ENCODE results near the gene KCNN3. TPM values are rescaled to one million over a fixed set of nuclear protein-coding genes. Genes with fewer than 3 reads are reported as not detected.

Gene KCNN3
- total and polyA plus RNA-seq, 4 donors = 0.47 to 4.9 (median 1.9) TPM

GRCh38 chr1:154838988-154839387, 31.1 kb downstream of the KCNN3 start:
- H3K27ac ChIP-seq (ENCODE audit: low read depth in 1 of 2, low read length in 1 of 2) = no peak overlapping the region
- ATAC-seq (ENCODE audit: insufficient read depth, low FRiP score) (no peak), DNase-seq (no peak)
- H3K4me3 ChIP-seq = no peak overlapping the region
- H3K4me1 ChIP-seq (ENCODE audit: control insufficient read depth in 5 of 5, insufficient read depth in 5 of 5, low read length in 5 of 5) = peaks cover 0 to 35% (median 17%) of the 10 kb centered on the region in 5 donors
- no peaks in the 10 kb centered on the region for H3K9me3 ChIP-seq (ENCODE audit: control insufficient read depth in 4 of 4, insufficient read depth in 3 of 4, low read length in 3 of 4)
- no peak overlapping the region for H3K9ac ChIP-seq (ENCODE audit: insufficient read depth in 1 of 2, low read length in 2 of 2)
- 90% methylated on average over 9 of the region's 9 CpGs for WGBS, 2 donors
- no peak for TF ChIP-seq CTCF (IDR thresholded peaks at IDR 0.05; ENCODE audit: control extremely low read depth, extremely low read depth)
- no peaks in the 10 kb centered on the region for H3K36me3 ChIP-seq (ENCODE audit: control insufficient read depth in 4 of 4, insufficient read depth in 4 of 4, low read length in 4 of 4)
- H3K27me3 ChIP-seq (ENCODE audit: control insufficient read depth in 3 of 3, insufficient read depth in 3 of 3, low read length in 2 of 3) = no peaks in the 10 kb centered on the region

GRCh38 chr1:154838461-154838860, 31.6 kb downstream of the KCNN3 start:
- TF ChIP-seq CTCF (IDR thresholded peaks at IDR 0.05; ENCODE audit: control extremely low read depth, extremely low read depth) = no peak
- Histone ChIP-seq H3K4me3 (no peak overlapping the region), H3K36me3 (ENCODE audit: control insufficient read depth in 4 of 4, insufficient read depth in 4 of 4, low read length in 4 of 4) (no peaks in the 10 kb centered on the region), H3K27ac (ENCODE audit: low read depth in 1 of 2, low read length in 1 of 2) (no peak overlapping the region), H3K9ac (ENCODE audit: insufficient read depth in 1 of 2, low read length in 2 of 2) (no peak overlapping the region), H3K27me3 (ENCODE audit: control insufficient read depth in 3 of 3, insufficient read depth in 3 of 3, low read length in 2 of 3) (no peaks in the 10 kb centered on the region), H3K4me1 (ENCODE audit: control insufficient read depth in 5 of 5, insufficient read depth in 5 of 5, low read length in 5 of 5) (peaks cover 0 to 33% (median 19%) of the 10 kb centered on the region in 5 donors), H3K9me3 (ENCODE audit: control insufficient read depth in 4 of 4, insufficient read depth in 3 of 4, low read length in 3 of 4) (no peaks in the 10 kb centered on the region)
- DNase-seq = no peak
- no peak for ATAC-seq (ENCODE audit: insufficient read depth, low FRiP score)
- 92 to 95% methylated on average over 11 of the region's 11 CpGs for WGBS, 2 donors

GRCh38 chr1:154837672-154838171, 32.4 kb downstream of the KCNN3 start:
- DNase-seq (peak in 1 of 3 donors; percentile 36), ATAC-seq (ENCODE audit: insufficient read depth, low FRiP score) (no peak)
- Histone ChIP-seq H3K4me3 (no peak overlapping the region), H3K36me3 (ENCODE audit: control insufficient read depth in 4 of 4, insufficient read depth in 4 of 4, low read length in 4 of 4) (no peaks in the 10 kb centered on the region), H3K27me3 (ENCODE audit: control insufficient read depth in 3 of 3, insufficient read depth in 3 of 3, low read length in 2 of 3) (no peaks in the 10 kb centered on the region), H3K4me1 (ENCODE audit: control insufficient read depth in 5 of 5, insufficient read depth in 5 of 5, low read length in 5 of 5) (peaks cover 0 to 33% (median 19%) of the 10 kb centered on the region in 5 donors), H3K27ac (ENCODE audit: low read depth in 1 of 2, low read length in 1 of 2) (no peak overlapping the region), H3K9me3 (ENCODE audit: control insufficient read depth in 4 of 4, insufficient read depth in 3 of 4, low read length in 3 of 4) (no peaks in the 10 kb centered on the region), H3K9ac (ENCODE audit: insufficient read depth in 1 of 2, low read length in 2 of 2) (no peak overlapping the region)
- WGBS, 2 donors = 75 to 79% methylated on average over 13 of the region's 13 CpGs
- no peak for TF ChIP-seq CTCF (IDR thresholded peaks at IDR 0.05; ENCODE audit: control extremely low read depth, extremely low read depth)

Measured in lung (tissue), 12 donors.